Mucosa of descending colon (tissue), 3 donors: ENCODE data around the gene NR3C2. TPM values are rescaled to one million over a fixed set of nuclear protein-coding genes. Genes with fewer than 3 reads are reported as not detected.
A peak's percentile ranks its signal among the peaks of the same experiment; 100 is the strongest.

Source experiments
- ATAC-seq: fragments of 200-7000 bp; cut with Tn5 transposase; one replicate; pipeline ENCODE4 v1.9.1; 2020; ENCODE audit warnings: mild to moderate bottlenecking, moderate library complexity
- DNase-seq, 3 donors: peaks; one replicate each; pipeline ENCODE4 v3.0.0-alpha.2; 2020
- H3K36me3 ChIP-seq: fragments of 200-600 bp; one replicate; pipeline ENCODE4 v1.8.0; 2021; ENCODE audit warnings: low read depth, mild to moderate bottlenecking
- H3K4me1 ChIP-seq: fragments of 200-600 bp; one replicate; pipeline ENCODE4 v1.8.0; 2021; ENCODE audit warnings: low read depth, mild to moderate bottlenecking
- H3K4me3 ChIP-seq: fragments of 200-600 bp; one replicate; pipeline ENCODE4 v1.8.0; 2021; ENCODE audit warnings: mild to moderate bottlenecking
- H3K9me3 ChIP-seq: fragments of 200-600 bp; one replicate; pipeline ENCODE4 v1.8.0; 2021; ENCODE audit warnings: mild to moderate bottlenecking
- intact Hi-C, 2 donors: fragments of 100-400 bp; cut with DNase I in 1 of 2; cut with micrococcal nuclease in 1 of 2; formaldehyde crosslinking; loops; one replicate each; pipeline versions ENCODE4 v1.11.0 to v1.11.1; 2022; cut with DNase I, micrococcal nuclease
- total RNA-seq, 3 donors: library from RNA; stranded (reverse); fragmentation: NEBNext Ultra II Directional in 2 of 3; extraction: Animal tissue kit (Norgen Biotek cat#: 25700) in 2 of 3; gene quantifications; one replicate each; pipeline versions ENCODE4 v1.2.1 to v1.2.4, GENCODE V29; 2021 to 2023
- TF ChIP-seq, protein P1 (sequence below): fragments of 200-600 bp; IDR thresholded peaks from one replicate; pipeline ENCODE4 v1.8.0; 2022; ENCODE audit warnings: antibody characterized with exemption, mild to moderate bottlenecking
- donor health status: DM: no; HTN: no; CAD: no; lungs with moderate emphysema.
- donor health status: DM: no; HTN: no; CAD: no.
- donor health status: DM: no; HTN: yes; CAD: no.

NR3C2 gene
- total RNA-seq, 3 donors from 2014 or later = 86.5 to 205 (median 108) TPM

DNA sequence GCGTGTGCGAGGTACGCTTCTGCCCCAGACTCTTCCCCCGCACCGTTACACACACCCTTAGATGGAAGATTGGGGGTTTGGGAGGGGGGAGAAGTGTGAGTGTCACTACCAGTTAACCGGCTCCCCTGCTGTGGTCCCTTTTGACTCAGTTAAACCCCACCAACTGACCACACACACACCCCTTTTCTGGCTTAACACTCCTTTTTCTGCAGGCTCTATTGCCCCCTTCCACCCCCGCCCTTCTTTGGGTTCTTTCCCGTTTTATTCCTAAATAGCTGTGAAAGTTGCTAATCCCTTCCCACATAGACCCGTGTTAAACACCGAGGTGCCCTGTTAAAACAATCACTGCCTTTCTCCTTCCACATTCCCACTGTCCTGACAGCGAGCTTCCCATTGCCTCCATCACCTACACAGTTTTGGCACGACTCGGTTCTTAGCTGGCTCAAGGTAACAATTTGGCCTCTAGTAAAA lies 3.7 kb upstream of the NR3C2 start:
- intact Hi-C loops = no loop called here
- DNase-seq (peak in 1 of 3 donors; percentile 18), ATAC-seq (no peak)
- Histone ChIP-seq H3K9me3 (no peaks in the 10 kb centered on the region), H3K36me3 (peaks cover 4% of the 10 kb centered on the region), H3K4me1 (peaks cover 8% of the 10 kb centered on the region), H3K4me3 (peak overlapping the region; percentile 90)
- TF ChIP-seq, protein P1, sequence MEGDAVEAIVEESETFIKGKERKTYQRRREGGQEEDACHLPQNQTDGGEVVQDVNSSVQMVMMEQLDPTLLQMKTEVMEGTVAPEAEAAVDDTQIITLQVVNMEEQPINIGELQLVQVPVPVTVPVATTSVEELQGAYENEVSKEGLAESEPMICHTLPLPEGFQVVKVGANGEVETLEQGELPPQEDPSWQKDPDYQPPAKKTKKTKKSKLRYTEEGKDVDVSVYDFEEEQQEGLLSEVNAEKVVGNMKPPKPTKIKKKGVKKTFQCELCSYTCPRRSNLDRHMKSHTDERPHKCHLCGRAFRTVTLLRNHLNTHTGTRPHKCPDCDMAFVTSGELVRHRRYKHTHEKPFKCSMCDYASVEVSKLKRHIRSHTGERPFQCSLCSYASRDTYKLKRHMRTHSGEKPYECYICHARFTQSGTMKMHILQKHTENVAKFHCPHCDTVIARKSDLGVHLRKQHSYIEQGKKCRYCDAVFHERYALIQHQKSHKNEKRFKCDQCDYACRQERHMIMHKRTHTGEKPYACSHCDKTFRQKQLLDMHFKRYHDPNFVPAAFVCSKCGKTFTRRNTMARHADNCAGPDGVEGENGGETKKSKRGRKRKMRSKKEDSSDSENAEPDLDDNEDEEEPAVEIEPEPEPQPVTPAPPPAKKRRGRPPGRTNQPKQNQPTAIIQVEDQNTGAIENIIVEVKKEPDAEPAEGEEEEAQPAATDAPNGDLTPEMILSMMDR = no peak

DNA sequence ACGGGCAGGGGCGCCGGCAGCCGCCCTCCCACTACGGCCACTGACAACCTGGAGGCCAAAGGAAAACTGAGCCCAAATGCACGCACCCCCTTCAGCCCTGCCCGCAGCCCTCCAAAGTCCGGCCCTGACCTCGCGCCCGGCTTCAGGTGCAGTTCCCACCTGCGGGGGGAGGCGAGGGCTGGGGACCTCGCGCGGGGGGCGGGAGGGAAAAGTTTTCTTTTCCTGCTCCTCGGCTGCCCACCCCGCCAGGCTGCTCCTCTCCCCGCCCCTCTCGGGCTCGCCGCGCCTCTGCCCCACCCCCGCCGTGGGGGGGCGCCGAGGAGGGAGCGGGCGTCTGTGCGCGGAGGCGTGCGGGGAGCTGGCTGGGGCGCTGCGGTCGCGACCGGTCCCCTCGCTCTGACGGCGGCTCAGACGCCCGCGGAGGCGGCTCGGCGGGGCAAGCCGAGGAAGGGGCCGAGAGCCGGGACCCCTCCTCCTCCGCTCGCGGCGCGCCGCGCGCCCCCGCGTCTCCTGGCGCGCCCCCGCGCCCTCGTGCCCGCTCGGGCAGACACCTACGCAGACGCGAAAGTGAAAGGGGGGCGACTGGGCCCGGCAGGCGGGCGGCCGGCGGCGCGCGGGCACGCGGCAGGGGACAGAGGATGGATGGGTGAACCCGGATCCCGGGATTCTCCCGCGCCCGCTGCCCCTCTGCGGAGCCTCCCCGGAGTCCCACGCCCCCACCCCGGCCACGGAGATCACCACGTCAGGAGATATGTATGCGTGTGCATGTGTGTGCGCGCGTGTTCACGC lies 3.1 kb upstream of the NR3C2 start:
- Histone ChIP-seq H3K9me3 (no peaks in the 10 kb centered on the region), H3K4me3 (peak overlapping the region; percentile 90), H3K36me3 (peaks cover 4% of the 10 kb centered on the region), H3K4me1 (peaks cover 8% of the 10 kb centered on the region)
- intact Hi-C loops = no loop called here
- peak; percentile 55 for ATAC-seq
- TF ChIP-seq, protein P1 = peak; percentile 6
- DNase-seq = peak; percentile 78 to 88 (median 85)

DNA sequence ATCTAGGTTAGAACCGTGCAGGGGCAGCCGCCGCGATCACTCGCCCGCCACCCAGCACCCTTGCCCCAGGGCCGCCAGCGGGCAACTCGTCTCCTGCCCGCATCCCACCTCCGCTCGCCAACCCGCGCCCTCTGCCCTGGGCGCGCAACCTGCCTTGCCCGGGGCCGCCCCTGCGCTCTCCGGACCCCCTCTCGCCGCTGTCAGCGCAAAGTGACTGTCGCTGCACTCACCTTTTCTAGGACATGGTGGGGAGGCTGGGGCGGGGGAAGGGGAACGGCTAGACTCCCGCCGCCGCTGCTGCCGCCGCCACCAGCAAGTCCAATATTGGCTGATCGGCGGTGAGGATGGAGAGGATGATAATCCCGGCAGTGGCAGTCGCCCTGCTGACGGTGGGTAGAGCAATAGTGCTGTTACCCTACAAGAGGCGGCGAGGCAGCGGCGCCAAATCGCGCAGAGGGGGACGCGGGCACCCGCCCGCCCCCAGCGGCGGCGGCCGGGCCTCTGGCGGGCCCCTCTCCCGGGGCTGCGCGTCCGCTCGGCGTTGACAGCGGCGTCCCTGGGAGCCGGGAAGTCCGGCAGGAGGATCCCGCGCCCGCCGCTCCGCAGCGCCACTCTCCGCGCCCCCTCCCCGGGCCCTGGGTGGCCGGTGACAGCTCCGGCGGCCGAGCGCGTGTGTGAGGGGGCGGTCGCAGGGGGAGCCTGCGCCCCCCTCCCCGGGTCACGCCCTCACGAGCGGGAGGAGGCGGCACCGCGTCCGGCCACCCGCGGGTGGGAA lies 2.3 kb upstream of the NR3C2 start:
- TF ChIP-seq, protein P1 = peak; percentile 0
- H3K9me3 ChIP-seq = no peaks in the 10 kb centered on the region
- peak; percentile 55 to 72 (median 71) for DNase-seq
- intact Hi-C loops = no loop called here
- H3K36me3 ChIP-seq = peaks cover 4% of the 10 kb centered on the region
- peak overlapping the region; percentile 90 for H3K4me3 ChIP-seq
- peak; percentile 2 for ATAC-seq
- peaks cover 16% of the 10 kb centered on the region for H3K4me1 ChIP-seq

DNA sequence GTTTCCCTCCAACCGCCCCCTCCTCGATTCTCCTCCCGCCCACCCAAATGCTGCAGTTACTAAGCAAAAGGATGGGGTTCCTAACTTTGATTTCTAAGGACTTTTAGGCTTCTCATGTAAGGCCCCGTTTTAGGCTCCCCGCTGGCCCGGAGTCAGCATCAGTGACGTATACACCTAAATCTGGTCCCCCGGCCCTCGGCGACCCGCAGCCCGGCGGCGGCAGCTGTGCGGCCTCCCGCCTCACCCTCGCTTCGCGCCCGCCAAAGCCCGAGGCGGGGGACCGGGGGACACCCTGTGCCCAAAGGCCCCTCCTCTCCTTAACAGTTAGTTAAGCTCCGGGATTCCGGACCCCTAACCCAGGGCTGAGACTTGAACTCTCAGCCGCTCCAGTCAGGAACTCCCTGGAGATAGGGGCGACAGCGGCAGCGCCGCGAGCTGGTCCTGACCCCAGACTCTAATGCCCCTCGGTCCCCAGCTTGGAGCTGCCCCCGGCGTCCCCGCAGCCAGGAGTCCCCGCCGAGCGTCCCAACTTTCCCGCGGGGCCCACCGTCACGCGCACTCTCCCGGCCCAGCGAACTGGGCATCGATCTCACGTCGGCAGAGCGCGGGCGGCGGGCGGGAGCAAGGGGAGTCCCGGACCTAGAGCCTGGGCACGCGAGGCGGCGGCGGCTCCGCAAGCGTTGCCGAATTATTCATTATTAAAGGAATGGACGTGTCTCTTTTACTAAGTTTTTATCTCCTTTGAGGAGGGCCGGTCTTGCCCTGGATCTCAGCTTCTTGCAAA lies 1.5 kb upstream of the NR3C2 start:
- peak; percentile 52 to 73 (median 72) for DNase-seq
- peaks cover 16% of the 10 kb centered on the region for H3K4me1 ChIP-seq
- peak overlapping the region; percentile 90 for H3K4me3 ChIP-seq
- no peaks in the 10 kb centered on the region for H3K9me3 ChIP-seq
- TF ChIP-seq, protein P1 = no peak
- peaks cover 4% of the 10 kb centered on the region for H3K36me3 ChIP-seq
- no peak for ATAC-seq
- intact Hi-C loops = no loop called here

DNA sequence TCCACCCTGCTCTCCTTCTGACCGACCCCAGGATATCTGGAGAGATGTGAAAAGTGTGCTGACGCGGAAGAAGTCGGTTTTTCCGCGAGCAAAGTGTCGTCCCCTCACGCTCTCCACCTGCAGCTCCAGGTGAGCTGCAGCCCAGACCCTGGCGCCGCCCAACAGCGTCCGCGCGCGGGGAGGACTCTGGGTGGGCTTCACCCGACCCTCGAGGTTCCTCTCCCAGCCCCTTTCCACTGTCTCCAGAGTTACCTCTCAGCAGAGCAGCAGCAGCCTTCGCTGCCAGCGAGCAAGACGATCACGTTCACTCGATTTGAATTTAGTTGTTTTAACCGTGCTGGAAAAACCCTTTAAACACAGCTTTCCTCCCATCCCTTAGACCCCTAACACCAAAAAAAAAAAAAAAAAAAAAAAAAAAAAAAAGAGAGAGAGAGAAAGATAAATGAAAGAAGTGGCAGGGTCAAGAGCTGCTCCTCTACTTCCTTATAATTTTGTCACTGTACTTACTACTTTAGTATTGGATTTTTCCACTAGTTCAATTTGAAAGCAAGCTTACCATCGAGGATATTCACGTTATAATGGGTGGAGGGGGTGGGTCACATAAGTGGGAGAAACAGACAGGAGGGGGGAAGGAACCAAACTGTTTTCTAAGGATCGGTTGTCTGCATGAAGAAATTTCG lies 758 bp upstream of the NR3C2 start:
- no peak for DNase-seq
- ATAC-seq = peak; percentile 1
- Histone ChIP-seq H3K36me3 (peaks cover 4% of the 10 kb centered on the region), H3K4me3 (peak overlapping the region; percentile 90), H3K4me1 (peaks cover 16% of the 10 kb centered on the region), H3K9me3 (no peaks in the 10 kb centered on the region)
- intact Hi-C loops = no loop called here
- TF ChIP-seq, protein P1 = no peak
